BLaER1 (cell line): ENCODE results near the gene CAMK2A.

Experiments
- H3K27ac ChIP-seq: shearing (Covaris generic); formaldehyde crosslinking; 2 replicates; pipeline ENCODE4 v1.8.1; 2022
- H3K27me3 ChIP-seq: shearing (Covaris generic); formaldehyde crosslinking; 2 replicates; pipeline ENCODE4 v1.8.1; 2022
- H3K36me3 ChIP-seq: shearing (Covaris generic); formaldehyde crosslinking; 2 replicates; pipeline ENCODE4 v1.8.1; 2022
- H3K4me1 ChIP-seq: shearing (Covaris generic); formaldehyde crosslinking; 2 replicates; pipeline ENCODE4 v1.8.1; 2022
- H3K4me2 ChIP-seq: shearing (Covaris generic); formaldehyde crosslinking; 2 replicates; pipeline ENCODE4 v1.8.1; 2022
- H3K4me3 ChIP-seq: shearing (Covaris generic); formaldehyde crosslinking; 2 replicates; pipeline ENCODE4 v1.8.1; 2022
- H3K9ac ChIP-seq: shearing (Covaris generic); formaldehyde crosslinking; 2 replicates; pipeline ENCODE4 v1.8.1; 2022
- H3K9me3 ChIP-seq: shearing (Covaris generic); formaldehyde crosslinking; 2 replicates; pipeline ENCODE4 v1.8.1; 2022
- H4K20me1 ChIP-seq: shearing (Covaris generic); formaldehyde crosslinking; 2 replicates; pipeline ENCODE4 v1.8.1; 2022
- Cebpa-rat ChIP-seq: shearing (Covaris generic); IDR thresholded peaks from 2 replicates; pipeline ENCODE4 v1.8.1; 2022

CAMK2A gene

GRCh38 chr5:150217873-150218692, 71.5 kb downstream of the CAMK2A start:
- H3K4me3 ChIP-seq, result no peak overlapping the region
- H3K4me2 ChIP-seq, result peak overlapping the region; percentile 28
- H3K4me1 ChIP-seq, result peaks cover 30% of the 10 kb centered on the region
- no peaks in the 10 kb centered on the region for H4K20me1 ChIP-seq
- no peaks in the 10 kb centered on the region for H3K9me3 ChIP-seq
- TF ChIP-seq Cebpa-rat, result no peak
- no peak overlapping the region for H3K27ac ChIP-seq
- H3K9ac ChIP-seq, result no peak overlapping the region; the same call in 1 of the 2 replicates
- no peaks in the 10 kb centered on the region for H3K27me3 ChIP-seq
- H3K36me3 ChIP-seq, result no peaks in the 10 kb centered on the region

GRCh38 chr5:150217038-150217437, 72.5 kb downstream of the CAMK2A start:
- no peaks in the 10 kb centered on the region for H3K36me3 ChIP-seq
- H3K27ac ChIP-seq, result no peak overlapping the region
- TF ChIP-seq Cebpa-rat, result no peak
- 0 out of 2 replicates have a peak overlapping the region, but pooled peaks have one; percentile 45 for H3K9ac ChIP-seq
- no peaks in the 10 kb centered on the region for H3K9me3 ChIP-seq
- H3K4me1 ChIP-seq, result peaks cover 40% of the 10 kb centered on the region
- no peaks in the 10 kb centered on the region for H3K27me3 ChIP-seq
- H3K4me2 ChIP-seq, result peak overlapping the region; percentile 34; the same call in 1 of the 2 replicates
- no peaks in the 10 kb centered on the region for H4K20me1 ChIP-seq
- H3K4me3 ChIP-seq, result no peak overlapping the region

- Histone ChIP-seq H3K9me3 (no peaks in the 10 kb centered on the region), H3K4me1 (peaks cover 46% of the 10 kb centered on the region), H3K9ac (no peak overlapping the region), H4K20me1 (no peaks in the 10 kb centered on the region), H3K36me3 (no peaks in the 10 kb centered on the region), H3K27me3 (no peaks in the 10 kb centered on the region), H3K4me2 (no peak overlapping the region), H3K4me3 (no peak overlapping the region), H3K27ac (no peak overlapping the region)
- TF ChIP-seq Cebpa-rat, result no peak
Observed at GRCh38 chr5:150215979-150216944, 73.3 kb downstream of the CAMK2A start.

GRCh38 chr5:150214289-150214688, 75.3 kb downstream of the CAMK2A start:
- Histone ChIP-seq H3K27ac (no peak overlapping the region), H3K4me3 (no peak overlapping the region), H3K36me3 (no peaks in the 10 kb centered on the region), H4K20me1 (no peaks in the 10 kb centered on the region), H3K4me1 (peaks cover 56% of the 10 kb centered on the region), H3K9ac (no peak overlapping the region), H3K4me2 (peak overlapping the region; percentile 20; the same call in 1 of the 2 replicates), H3K9me3 (no peaks in the 10 kb centered on the region), H3K27me3 (no peaks in the 10 kb centered on the region)
- no peak for TF ChIP-seq Cebpa-rat

GRCh38 chr5:150213530-150213929, 76.0 kb downstream of the CAMK2A start:
- H3K4me2 ChIP-seq, result no peak overlapping the region
- H3K36me3 ChIP-seq, result no peaks in the 10 kb centered on the region
- no peak overlapping the region for H3K9ac ChIP-seq
- TF ChIP-seq Cebpa-rat, result no peak
- no peak overlapping the region for H3K27ac ChIP-seq
- no peaks in the 10 kb centered on the region for H3K9me3 ChIP-seq
- no peak overlapping the region for H3K4me3 ChIP-seq
- H3K4me1 ChIP-seq, result peaks cover 63% of the 10 kb centered on the region
- H4K20me1 ChIP-seq, result no peaks in the 10 kb centered on the region
- 0 out of 2 replicates have a peak, but pooled peaks cover under 1% of the 10 kb centered on the region for H3K27me3 ChIP-seq

GRCh38 chr5:150211156-150212030, 78.2 kb downstream of the CAMK2A start:
- H3K9ac ChIP-seq, result no peak overlapping the region
- no peak overlapping the region for H3K27ac ChIP-seq

GRCh38 chr5:150210644-150211043, 78.9 kb downstream of the CAMK2A start:
- TF ChIP-seq Cebpa-rat, result no peak
- Histone ChIP-seq H3K27me3 (0 out of 2 replicates have a peak, but pooled peaks cover 5% of the 10 kb centered on the region), H3K9me3 (no peaks in the 10 kb centered on the region), H3K4me1 (peaks cover 72% of the 10 kb centered on the region), H3K36me3 (no peaks in the 10 kb centered on the region), H4K20me1 (no peaks in the 10 kb centered on the region), H3K9ac (no peak overlapping the region), H3K4me3 (no peak overlapping the region), H3K4me2 (peak overlapping the region; percentile 87), H3K27ac (peak overlapping the region; percentile 22; the same call in 1 of the 2 replicates)

More at GRCh38 chr5:150211156-150212030, 78.2 kb downstream of the CAMK2A start:
- TF ChIP-seq Cebpa-rat, result no peak
- Histone ChIP-seq H3K4me2 (peak overlapping the region; percentile 87), H3K4me1 (peaks cover 67% of the 10 kb centered on the region), H3K9me3 (no peaks in the 10 kb centered on the region), H3K27me3 (0 out of 2 replicates have a peak, but pooled peaks cover 5% of the 10 kb centered on the region), H4K20me1 (no peaks in the 10 kb centered on the region), H3K36me3 (no peaks in the 10 kb centered on the region), H3K4me3 (no peak overlapping the region)

- Histone ChIP-seq H3K4me3 (peak overlapping the region; percentile 41), H3K36me3 (no peaks in the 10 kb centered on the region), H3K27ac (no peak overlapping the region), H3K9ac (0 out of 2 replicates have a peak overlapping the region, but pooled peaks have one; percentile 35), H4K20me1 (no peaks in the 10 kb centered on the region), H3K4me1 (peaks cover 73% of the 10 kb centered on the region), H3K4me2 (peak overlapping the region; percentile 87), H3K27me3 (0 out of 2 replicates have a peak, but pooled peaks cover 5% of the 10 kb centered on the region), H3K9me3 (no peaks in the 10 kb centered on the region)
- no peak for TF ChIP-seq Cebpa-rat
Observed at GRCh38 chr5:150209099-150209635, 80.4 kb downstream of the CAMK2A start.
